ENCODE data around the gene FMN2.

DNA sequence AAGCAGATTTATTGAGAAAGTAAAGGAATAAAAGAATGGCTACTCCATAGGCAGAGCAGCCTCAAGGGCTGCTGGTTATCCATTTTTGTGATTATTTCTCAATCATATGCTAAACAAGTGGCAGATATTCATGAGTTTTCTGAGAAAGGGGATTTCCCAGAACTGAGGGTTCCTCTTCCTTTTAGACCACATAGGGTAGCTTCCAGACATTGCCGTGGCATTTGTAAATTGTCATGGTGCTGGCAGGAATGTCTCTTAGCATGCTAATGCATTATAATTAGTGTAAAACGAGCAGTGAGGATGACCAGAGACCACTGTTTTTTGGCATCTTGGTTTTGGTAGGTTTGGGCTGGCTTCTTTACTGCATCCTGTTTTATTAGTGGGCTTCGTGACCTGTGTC lies 16.8 kb upstream of the FMN2 start:
- TF ChIP-seq, protein P1, sequence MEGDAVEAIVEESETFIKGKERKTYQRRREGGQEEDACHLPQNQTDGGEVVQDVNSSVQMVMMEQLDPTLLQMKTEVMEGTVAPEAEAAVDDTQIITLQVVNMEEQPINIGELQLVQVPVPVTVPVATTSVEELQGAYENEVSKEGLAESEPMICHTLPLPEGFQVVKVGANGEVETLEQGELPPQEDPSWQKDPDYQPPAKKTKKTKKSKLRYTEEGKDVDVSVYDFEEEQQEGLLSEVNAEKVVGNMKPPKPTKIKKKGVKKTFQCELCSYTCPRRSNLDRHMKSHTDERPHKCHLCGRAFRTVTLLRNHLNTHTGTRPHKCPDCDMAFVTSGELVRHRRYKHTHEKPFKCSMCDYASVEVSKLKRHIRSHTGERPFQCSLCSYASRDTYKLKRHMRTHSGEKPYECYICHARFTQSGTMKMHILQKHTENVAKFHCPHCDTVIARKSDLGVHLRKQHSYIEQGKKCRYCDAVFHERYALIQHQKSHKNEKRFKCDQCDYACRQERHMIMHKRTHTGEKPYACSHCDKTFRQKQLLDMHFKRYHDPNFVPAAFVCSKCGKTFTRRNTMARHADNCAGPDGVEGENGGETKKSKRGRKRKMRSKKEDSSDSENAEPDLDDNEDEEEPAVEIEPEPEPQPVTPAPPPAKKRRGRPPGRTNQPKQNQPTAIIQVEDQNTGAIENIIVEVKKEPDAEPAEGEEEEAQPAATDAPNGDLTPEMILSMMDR (IDR thresholded peaks at IDR 0.05) = no peak
- TF ChIP-seq POLR2A (IDR thresholded peaks at IDR 0.05; ENCODE audit: low read length) (no peak), MYC (IDR thresholded peaks at IDR 0.05; ENCODE audit: borderline replicate concordance, low read length) (no peak), KDM1A (IDR thresholded peaks at IDR 0.05; ENCODE audit: low read depth) (no peak), JUN (IDR thresholded peaks at IDR 0.05) (no peak)
- TF ChIP-seq, protein P2, sequence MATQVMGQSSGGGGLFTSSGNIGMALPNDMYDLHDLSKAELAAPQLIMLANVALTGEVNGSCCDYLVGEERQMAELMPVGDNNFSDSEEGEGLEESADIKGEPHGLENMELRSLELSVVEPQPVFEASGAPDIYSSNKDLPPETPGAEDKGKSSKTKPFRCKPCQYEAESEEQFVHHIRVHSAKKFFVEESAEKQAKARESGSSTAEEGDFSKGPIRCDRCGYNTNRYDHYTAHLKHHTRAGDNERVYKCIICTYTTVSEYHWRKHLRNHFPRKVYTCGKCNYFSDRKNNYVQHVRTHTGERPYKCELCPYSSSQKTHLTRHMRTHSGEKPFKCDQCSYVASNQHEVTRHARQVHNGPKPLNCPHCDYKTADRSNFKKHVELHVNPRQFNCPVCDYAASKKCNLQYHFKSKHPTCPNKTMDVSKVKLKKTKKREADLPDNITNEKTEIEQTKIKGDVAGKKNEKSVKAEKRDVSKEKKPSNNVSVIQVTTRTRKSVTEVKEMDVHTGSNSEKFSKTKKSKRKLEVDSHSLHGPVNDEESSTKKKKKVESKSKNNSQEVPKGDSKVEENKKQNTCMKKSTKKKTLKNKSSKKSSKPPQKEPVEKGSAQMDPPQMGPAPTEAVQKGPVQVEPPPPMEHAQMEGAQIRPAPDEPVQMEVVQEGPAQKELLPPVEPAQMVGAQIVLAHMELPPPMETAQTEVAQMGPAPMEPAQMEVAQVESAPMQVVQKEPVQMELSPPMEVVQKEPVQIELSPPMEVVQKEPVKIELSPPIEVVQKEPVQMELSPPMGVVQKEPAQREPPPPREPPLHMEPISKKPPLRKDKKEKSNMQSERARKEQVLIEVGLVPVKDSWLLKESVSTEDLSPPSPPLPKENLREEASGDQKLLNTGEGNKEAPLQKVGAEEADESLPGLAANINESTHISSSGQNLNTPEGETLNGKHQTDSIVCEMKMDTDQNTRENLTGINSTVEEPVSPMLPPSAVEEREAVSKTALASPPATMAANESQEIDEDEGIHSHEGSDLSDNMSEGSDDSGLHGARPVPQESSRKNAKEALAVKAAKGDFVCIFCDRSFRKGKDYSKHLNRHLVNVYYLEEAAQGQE (IDR thresholded peaks at IDR 0.05) = no peak
